ENCODE measurements around the gene ZNF440.
"Not testable (repeated sequence)": the region's sequence is repeated elsewhere in the genome, so short reads cannot be mapped to it uniquely, and the experiment has no call there.

ZNF440 gene

GRCh38 chr19:11814029-11814699, at the start of gene ZNF440:
ZNF440 (plus strand) TSS chr19:11814273; CDS start chr19:11814448, 175 bp downstream.
- DNase-seq (ENCODE audit: low read depth): peak; percentile 89

GRCh38 chr19:11766597-11767591, 47.2 kb upstream of the ZNF440 start, which contains the start of gene ZNF441:
ZNF441 (plus strand) TSS chr19:11767000; CDS start chr19:11767194, 194 bp downstream.
- peak; percentile 95 for DNase-seq (ENCODE audit: low read depth)

- peak; percentile 58 for DNase-seq (ENCODE audit: low read depth)
These were observed 46.4 kb upstream of the ZNF440 start for GRCh38 chr19:11767633-11768133.

- DNase-seq (ENCODE audit: low read depth): no peak
These were observed 44.1 kb upstream of the ZNF440 start for GRCh38 chr19:11769995-11770394.

GRCh38 chr19:11771520-11771919, 42.6 kb upstream of the ZNF440 start:
- not testable (repeated sequence) for DNase-seq (ENCODE audit: low read depth)

- not testable (repeated sequence) for DNase-seq (ENCODE audit: low read depth)
These were observed 37.4 kb upstream of the ZNF440 start for GRCh38 chr19:11776669-11777068.

- no peak for DNase-seq (ENCODE audit: low read depth)
These were observed 33.5 kb upstream of the ZNF440 start for GRCh38 chr19:11780431-11781020.

GRCh38 chr19:11781295-11782057, 32.6 kb upstream of the ZNF440 start:
- no peak for DNase-seq (ENCODE audit: low read depth)

- no peak for DNase-seq (ENCODE audit: low read depth)
These were observed 30.3 kb upstream of the ZNF440 start for GRCh38 chr19:11783767-11784166.

GRCh38 chr19:11784356-11784755, 29.7 kb upstream of the ZNF440 start:
- no peak for DNase-seq (ENCODE audit: low read depth)

GRCh38 chr19:11787536-11787935, 26.5 kb upstream of the ZNF440 start:
- no peak for DNase-seq (ENCODE audit: low read depth)

- DNase-seq (ENCODE audit: low read depth): no peak
These were observed 21.1 kb upstream of the ZNF440 start for GRCh38 chr19:11792942-11793341.

GRCh38 chr19:11797491-11797890, 16.6 kb upstream of the ZNF440 start:
- DNase-seq (ENCODE audit: low read depth): peak; percentile 54

- DNase-seq (ENCODE audit: low read depth): no peak
These were observed 15.4 kb upstream of the ZNF440 start, which contains the start of gene ZNF491 for GRCh38 chr19:11798391-11799330. ZNF491 (plus strand) TSS chr19:11798523; CDS start chr19:11805954, 7,431 bp downstream.

GRCh38 chr19:11806354-11807098, 7.5 kb upstream of the ZNF440 start:
- no peak for DNase-seq (ENCODE audit: low read depth)

- no peak for DNase-seq (ENCODE audit: low read depth)
These were observed 7.0 kb upstream of the ZNF440 start for GRCh38 chr19:11807099-11807380.

GRCh38 chr19:11813703-11814028, 407 bp upstream of the ZNF440 start:
- DNase-seq (ENCODE audit: low read depth): no peak

GRCh38 chr19:11814700-11815035, 595 bp downstream of the ZNF440 start:
- no peak for DNase-seq (ENCODE audit: low read depth)

GRCh38 chr19:11821474-11822109, 7.5 kb downstream of the ZNF440 start:
- no peak for DNase-seq (ENCODE audit: low read depth)
